GM23338 (cell line): ENCODE results near the gene PHACTR1. TPM values are rescaled to one million over a fixed set of nuclear protein-coding genes. Genes with fewer than 3 reads are reported as not detected.

Experiments used
- ATAC-seq: fragments of 200-7000 bp; cut with Tn5 transposase; 3 replicates; pipeline ENCODE4 v1.9.1; 2020
- DNase-seq: peaks from one replicate; pipeline ENCODE4 v3.0.0-alpha.2; 2015; ENCODE audit warnings: low spot score
- H2AFZ ChIP-seq: fragments of 200-600 bp; sonication (generic); 2 replicates; pipeline ENCODE4 v1.8.0; 2016; ENCODE audit warnings: antibody characterized with exemption, mild to moderate bottlenecking, moderate library complexity
- H3F3A ChIP-seq: fragments of 200-600 bp; sonication (generic); replicated peaks from 2 replicates; pipeline ENCODE4 v1.8.0; 2017; ENCODE audit warnings: antibody characterized with exemption, mixed run types, low read depth
- H3K27ac ChIP-seq: fragments of 200-600 bp; sonication (generic); 2 replicates; pipeline ENCODE4 v1.6.1; 2016; ENCODE audit warnings: low read depth
- H3K27me3 ChIP-seq: fragments of 200-600 bp; sonication (generic); 2 replicates; pipeline ENCODE4 v1.8.0; 2016; ENCODE audit warnings: mild to moderate bottlenecking, mixed run types, moderate library complexity; ENCODE audit not compliant: insufficient read depth
- H3K36me3 ChIP-seq: fragments of 200-600 bp; sonication (generic); 2 replicates; pipeline ENCODE4 v1.8.0; 2016; ENCODE audit warnings: mild to moderate bottlenecking; ENCODE audit not compliant: insufficient read depth
- H3K4me1 ChIP-seq: fragments of 200-600 bp; sonication (generic); 2 replicates; pipeline ENCODE4 v1.8.0; 2016; ENCODE audit warnings: mild to moderate bottlenecking, moderate library complexity; ENCODE audit not compliant: insufficient read depth
- H3K4me2 ChIP-seq: fragments of 200-600 bp; sonication (generic); 2 replicates; pipeline ENCODE4 v1.7.1; 2017; ENCODE audit warnings: mixed run types
- H3K4me3 ChIP-seq: fragments of 200-600 bp; sonication (generic); 2 replicates; pipeline ENCODE4 v1.6.1; 2016; ENCODE audit warnings: mixed run types
- H3K79me2 ChIP-seq: fragments of 200-600 bp; sonication (generic); replicated peaks from 2 replicates; pipeline ENCODE4 v1.8.0; 2017; ENCODE audit warnings: mild to moderate bottlenecking; ENCODE audit not compliant: insufficient read depth
- H3K9me2 ChIP-seq: fragments of 200-600 bp; sonication (generic); 2 replicates; pipeline ENCODE4 v1.8.0; 2017; ENCODE audit not compliant: insufficient read depth
- H4K20me1 ChIP-seq: fragments of 200-600 bp; sonication (generic); replicated peaks from 2 replicates; pipeline ENCODE4 v1.8.0; 2017; ENCODE audit warnings: mild to moderate bottlenecking; ENCODE audit not compliant: insufficient read depth
- H3K27ac Mint-ChIP-seq: 2 replicates; pipeline ENCODE4 v1.8.0; 2020; ENCODE audit warnings: inconsistent platforms, mild to moderate bottlenecking, moderate library complexity, mixed read lengths
- H3K27me3 Mint-ChIP-seq: 3 replicates; pipeline ENCODE4 v1.8.0; 2022; ENCODE audit warnings: low read depth, mild to moderate bottlenecking, moderate library complexity, mixed read lengths, inconsistent platforms; ENCODE audit not compliant: insufficient read depth, poor library complexity
- H3K36me3 Mint-ChIP-seq: 3 replicates; pipeline ENCODE4 v1.8.0; 2021; ENCODE audit warnings: low read depth, mild to moderate bottlenecking, inconsistent platforms, moderate library complexity, mixed read lengths
- H3K4me1 Mint-ChIP-seq: 3 replicates; pipeline ENCODE4 v1.8.0; 2020; ENCODE audit warnings: mild to moderate bottlenecking, inconsistent platforms, mixed read lengths
- H3K4me3 Mint-ChIP-seq: 3 replicates; pipeline ENCODE4 v1.8.0; 2021; ENCODE audit warnings: moderate library complexity, mild to moderate bottlenecking, inconsistent platforms, mixed read lengths
- H3K9me3 Mint-ChIP-seq: 3 replicates; pipeline ENCODE4 v1.8.0; 2020; ENCODE audit warnings: moderate library complexity, mild to moderate bottlenecking, inconsistent platforms, mixed read lengths
- CTCF ChIP-seq, 2 experiments: fragments of 200-600 bp in 1 of 2; sonication (generic) in 1 of 2; conservative IDR thresholded peaks; 2 replicates each; pipeline versions ENCODE4 v1.5.1 to v1.6.1; 2016 to 2017; ENCODE audit warnings: antibody characterized with exemption in 2 of 2, low read depth in 2 of 2, mild to moderate bottlenecking in 2 of 2, moderate library complexity in 1 of 2
- EZH2 ChIP-seq: fragments of 200-600 bp; sonication (generic); IDR thresholded peaks from one replicate; pipeline ENCODE4 v1.8.0; 2017; ENCODE audit warnings: antibody characterized with exemption, mild to moderate bottlenecking, low read depth; ENCODE audit not compliant: unreplicated experiment
- EZH2phosphoT487 ChIP-seq: fragments of 200-600 bp; sonication (generic); IDR thresholded peaks from one replicate; pipeline ENCODE4 v1.8.1; 2018; ENCODE audit warnings: antibody characterized with exemption; ENCODE audit not compliant: unreplicated experiment
- JUNB ChIP-seq: IDR thresholded peaks from one replicate; pipeline ENCODE4 v1.6.1; 2016; ENCODE audit warnings: antibody characterized with exemption; ENCODE audit not compliant: unreplicated experiment
- NANOG ChIP-seq: IDR thresholded peaks from 2 replicates; pipeline ENCODE4 v1.6.1; 2016; ENCODE audit warnings: antibody characterized with exemption, borderline replicate concordance
- POLR2AphosphoS5 ChIP-seq: IDR thresholded peaks from 2 replicates; pipeline ENCODE4 v1.6.1; 2016; ENCODE audit warnings: antibody characterized with exemption, low read depth
- REST ChIP-seq: IDR thresholded peaks from one replicate; pipeline ENCODE4 v1.6.1; 2018; ENCODE audit warnings: antibody characterized with exemption; ENCODE audit not compliant: unreplicated experiment
- STAT1 ChIP-seq: IDR thresholded peaks from one replicate; pipeline ENCODE4 v1.6.1; 2016; ENCODE audit warnings: antibody characterized with exemption; ENCODE audit not compliant: unreplicated experiment
- ZNF114 ChIP-seq: fragments of 250-450 bp; sonication (Bioruptor Pico); IDR thresholded peaks from 2 replicates; pipeline ENCODE4 v1.5.0; 2020; ENCODE audit warnings: mild to moderate bottlenecking, moderate library complexity
- ZNF331 ChIP-seq: fragments of 250-450 bp; sonication (Bioruptor Pico); IDR thresholded peaks from 2 replicates; pipeline ENCODE4 v1.5.0; 2020; ENCODE audit warnings: low read depth, mild to moderate bottlenecking, moderate library complexity
- polyA plus RNA-seq: library from polyadenylated mRNA; unstranded; fragments of >200 nt; fragmentation: Nextera tagmentation; extraction: Ambion mirVana; gene quantifications from 2 replicates; pipeline ENCODE4 v1.2.1, GENCODE V29; 2016
- total RNA-seq: library from RNA; depleted of rRNA; stranded (reverse); fragments of >200 nt; shearing (Covaris generic); gene quantifications from 2 replicates; pipeline ENCODE4 v1.2.3, GENCODE V29; 2014
- TF ChIP-seq, protein P1 (sequence below): IDR thresholded peaks from 2 replicates; pipeline ENCODE4 v1.6.1; 2016; ENCODE audit warnings: antibody characterized with exemption
- TF ChIP-seq, protein P2 (sequence below): fragments of 250-450 bp; sonication (Bioruptor Pico); IDR thresholded peaks from 2 replicates; pipeline ENCODE4 v1.5.0; 2020; ENCODE audit warnings: mild to moderate bottlenecking, moderate library complexity

PHACTR1 gene
- total and polyA plus RNA-seq, 2 experiments from 2014 or later, result 5.9 to 19.3 TPM

- TF ChIP-seq STAT1 (no peak), EZH2 (no peak), EZH2phosphoT487 (no peak), JUNB (no peak), ZNF114 (no peak), POLR2AphosphoS5 (no peak)
- TF ChIP-seq, protein P1, sequence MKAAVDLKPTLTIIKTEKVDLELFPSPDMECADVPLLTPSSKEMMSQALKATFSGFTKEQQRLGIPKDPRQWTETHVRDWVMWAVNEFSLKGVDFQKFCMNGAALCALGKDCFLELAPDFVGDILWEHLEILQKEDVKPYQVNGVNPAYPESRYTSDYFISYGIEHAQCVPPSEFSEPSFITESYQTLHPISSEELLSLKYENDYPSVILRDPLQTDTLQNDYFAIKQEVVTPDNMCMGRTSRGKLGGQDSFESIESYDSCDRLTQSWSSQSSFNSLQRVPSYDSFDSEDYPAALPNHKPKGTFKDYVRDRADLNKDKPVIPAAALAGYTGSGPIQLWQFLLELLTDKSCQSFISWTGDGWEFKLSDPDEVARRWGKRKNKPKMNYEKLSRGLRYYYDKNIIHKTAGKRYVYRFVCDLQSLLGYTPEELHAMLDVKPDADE, result no peak
These were observed 298.8 kb downstream of the PHACTR1 start (continued) for GRCh38 chr6:13015379-13015681.

- Mint-ChIP-seq H3K36me3 (no peaks in the 10 kb centered on the region), H3K4me3 (no peak overlapping the region), H3K9me3 (no peaks in the 10 kb centered on the region), H3K27ac (no peak overlapping the region), H3K27me3 (peaks cover 2% of the 10 kb centered on the region), H3K4me1 (peaks cover 6% of the 10 kb centered on the region)
- no peaks in the 10 kb centered on the region for H3F3A ChIP-seq
- H3K4me1 ChIP-seq, result no peaks in the 10 kb centered on the region
- H3K4me2 ChIP-seq, result no peak overlapping the region
- DNase-seq (no peak), ATAC-seq (no peak)
- H3K36me3 ChIP-seq, result no peaks in the 10 kb centered on the region
- H3K27me3 ChIP-seq, result no peaks in the 10 kb centered on the region
- H3K79me2 ChIP-seq, result no peaks in the 10 kb centered on the region
- no peaks in the 10 kb centered on the region for H3K9me2 ChIP-seq
- H3K27ac ChIP-seq, result no peak overlapping the region
- peaks cover 5% of the 10 kb centered on the region for H4K20me1 ChIP-seq
- H3K4me3 ChIP-seq, result no peak overlapping the region
- H2AFZ ChIP-seq, result no peak overlapping the region
- TF ChIP-seq, protein P1, result no peak
- TF ChIP-seq STAT1 (no peak), NANOG (no peak), EZH2 (no peak), ZNF331 (no peak), REST (no peak), EZH2phosphoT487 (no peak), CTCF (conservative IDR thresholded peaks at IDR 0.05; ENCODE audit: low read depth in 2 of 2) (no peak), ZNF114 (no peak)
- TF ChIP-seq, protein P2, sequence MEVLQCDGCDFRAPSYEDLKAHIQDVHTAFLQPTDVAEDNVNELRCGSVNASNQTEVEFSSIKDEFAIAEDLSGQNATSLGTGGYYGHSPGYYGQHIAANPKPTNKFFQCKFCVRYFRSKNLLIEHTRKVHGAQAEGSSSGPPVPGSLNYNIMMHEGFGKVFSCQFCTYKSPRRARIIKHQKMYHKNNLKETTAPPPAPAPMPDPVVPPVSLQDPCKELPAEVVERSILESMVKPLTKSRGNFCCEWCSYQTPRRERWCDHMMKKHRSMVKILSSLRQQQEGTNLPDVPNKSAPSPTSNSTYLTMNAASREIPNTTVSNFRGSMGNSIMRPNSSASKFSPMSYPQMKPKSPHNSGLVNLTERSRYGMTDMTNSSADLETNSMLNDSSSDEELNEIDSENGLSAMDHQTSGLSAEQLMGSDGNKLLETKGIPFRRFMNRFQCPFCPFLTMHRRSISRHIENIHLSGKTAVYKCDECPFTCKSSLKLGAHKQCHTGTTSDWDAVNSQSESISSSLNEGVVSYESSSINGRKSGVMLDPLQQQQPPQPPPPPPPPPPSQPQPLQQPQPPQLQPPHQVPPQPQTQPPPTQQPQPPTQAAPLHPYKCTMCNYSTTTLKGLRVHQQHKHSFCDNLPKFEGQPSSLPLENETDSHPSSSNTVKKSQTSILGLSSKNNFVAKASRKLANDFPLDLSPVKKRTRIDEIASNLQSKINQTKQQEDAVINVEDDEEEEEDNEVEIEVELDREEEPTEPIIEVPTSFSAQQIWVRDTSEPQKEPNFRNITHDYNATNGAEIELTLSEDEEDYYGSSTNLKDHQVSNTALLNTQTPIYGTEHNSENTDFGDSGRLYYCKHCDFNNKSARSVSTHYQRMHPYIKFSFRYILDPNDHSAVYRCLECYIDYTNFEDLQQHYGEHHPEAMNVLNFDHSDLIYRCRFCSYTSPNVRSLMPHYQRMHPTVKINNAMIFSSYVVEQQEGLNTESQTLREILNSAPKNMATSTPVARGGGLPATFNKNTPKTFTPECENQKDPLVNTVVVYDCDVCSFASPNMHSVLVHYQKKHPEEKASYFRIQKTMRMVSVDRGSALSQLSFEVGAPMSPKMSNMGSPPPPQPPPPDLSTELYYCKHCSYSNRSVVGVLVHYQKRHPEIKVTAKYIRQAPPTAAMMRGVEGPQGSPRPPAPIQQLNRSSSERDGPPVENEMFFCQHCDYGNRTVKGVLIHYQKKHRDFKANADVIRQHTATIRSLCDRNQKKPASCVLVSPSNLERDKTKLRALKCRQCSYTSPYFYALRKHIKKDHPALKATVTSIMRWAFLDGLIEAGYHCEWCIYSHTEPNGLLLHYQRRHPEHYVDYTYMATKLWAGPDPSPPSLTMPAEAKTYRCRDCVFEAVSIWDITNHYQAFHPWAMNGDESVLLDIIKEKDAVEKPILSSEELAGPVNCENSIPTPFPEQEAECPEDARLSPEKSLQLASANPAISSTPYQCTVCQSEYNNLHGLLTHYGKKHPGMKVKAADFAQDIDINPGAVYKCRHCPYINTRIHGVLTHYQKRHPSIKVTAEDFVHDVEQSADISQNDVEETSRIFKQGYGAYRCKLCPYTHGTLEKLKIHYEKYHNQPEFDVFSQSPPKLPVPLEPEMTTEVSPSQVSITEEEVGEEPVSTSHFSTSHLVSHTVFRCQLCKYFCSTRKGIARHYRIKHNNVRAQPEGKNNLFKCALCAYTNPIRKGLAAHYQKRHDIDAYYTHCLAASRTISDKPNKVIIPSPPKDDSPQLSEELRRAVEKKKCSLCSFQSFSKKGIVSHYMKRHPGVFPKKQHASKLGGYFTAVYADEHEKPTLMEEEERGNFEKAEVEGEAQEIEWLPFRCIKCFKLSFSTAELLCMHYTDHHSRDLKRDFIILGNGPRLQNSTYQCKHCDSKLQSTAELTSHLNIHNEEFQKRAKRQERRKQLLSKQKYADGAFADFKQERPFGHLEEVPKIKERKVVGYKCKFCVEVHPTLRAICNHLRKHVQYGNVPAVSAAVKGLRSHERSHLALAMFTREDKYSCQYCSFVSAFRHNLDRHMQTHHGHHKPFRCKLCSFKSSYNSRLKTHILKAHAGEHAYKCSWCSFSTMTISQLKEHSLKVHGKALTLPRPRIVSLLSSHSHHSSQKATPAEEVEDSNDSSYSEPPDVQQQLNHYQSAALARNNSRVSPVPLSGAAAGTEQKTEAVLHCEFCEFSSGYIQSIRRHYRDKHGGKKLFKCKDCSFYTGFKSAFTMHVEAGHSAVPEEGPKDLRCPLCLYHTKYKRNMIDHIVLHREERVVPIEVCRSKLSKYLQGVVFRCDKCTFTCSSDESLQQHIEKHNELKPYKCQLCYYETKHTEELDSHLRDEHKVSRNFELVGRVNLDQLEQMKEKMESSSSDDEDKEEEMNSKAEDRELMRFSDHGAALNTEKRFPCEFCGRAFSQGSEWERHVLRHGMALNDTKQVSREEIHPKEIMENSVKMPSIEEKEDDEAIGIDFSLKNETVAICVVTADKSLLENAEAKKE (CRISPR knock-in tag), result no peak
These were observed 308.0 kb downstream of the PHACTR1 start for GRCh38 chr6:13024616-13025015.
